GM21423 (cell line): ENCODE measurements around the gene C6orf132.
"Not testable (repeated sequence)": the region's sequence is repeated elsewhere in the genome, so short reads cannot be mapped to it uniquely, and the experiment has no call there.

ENCODE experiments used
- ATAC-seq: cut with Tn5 transposase; IDR thresholded peaks from one replicate; pipeline ENCODE4 v1.9.1; 2021; ENCODE audit warnings: mild to moderate bottlenecking, moderate library complexity; ENCODE audit not compliant: unreplicated experiment

Gene C6orf132

DNA sequence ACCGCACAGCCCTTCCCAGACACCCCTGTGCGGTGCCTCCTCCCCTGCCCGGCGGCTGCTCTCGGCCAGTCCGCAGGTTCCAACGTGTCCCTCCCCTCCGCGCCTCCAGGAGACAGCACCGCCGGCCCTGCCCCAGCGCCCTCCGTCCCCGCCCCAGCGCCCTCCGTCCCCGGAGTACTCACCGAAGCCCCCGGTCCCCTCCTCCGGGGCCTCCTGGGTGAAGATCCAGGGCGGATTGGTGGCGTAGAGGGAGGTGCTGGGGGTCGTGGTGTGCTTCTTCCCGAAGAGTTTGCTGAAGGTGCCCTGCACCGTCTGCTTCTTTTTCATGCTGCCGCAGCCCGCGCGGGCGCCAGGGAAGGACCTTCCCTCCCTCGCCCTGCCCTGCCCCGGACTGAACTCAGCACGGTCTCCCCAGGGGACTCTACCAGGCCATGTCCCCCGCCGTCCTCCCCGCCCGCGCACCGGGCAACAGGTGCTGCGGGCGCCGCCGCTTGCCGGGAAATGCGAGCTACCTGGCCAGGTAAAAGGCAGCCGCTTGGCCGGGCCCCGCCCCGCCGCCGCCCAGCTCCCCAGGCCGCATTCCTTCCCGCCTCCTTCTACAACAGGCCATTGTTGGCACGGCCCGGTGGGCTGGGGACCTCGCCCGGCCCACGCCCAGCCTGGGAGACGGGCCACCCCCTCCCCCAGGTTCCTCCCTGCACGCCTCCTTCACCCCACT lies at the start of gene C6orf132:
Gene C6orf132, minus strand, starts transcription at position 503 of the 718 bp plus-strand sequence. Its CDS starts 176 bp downstream, at position 327.
- no peak for ATAC-seq

DNA sequence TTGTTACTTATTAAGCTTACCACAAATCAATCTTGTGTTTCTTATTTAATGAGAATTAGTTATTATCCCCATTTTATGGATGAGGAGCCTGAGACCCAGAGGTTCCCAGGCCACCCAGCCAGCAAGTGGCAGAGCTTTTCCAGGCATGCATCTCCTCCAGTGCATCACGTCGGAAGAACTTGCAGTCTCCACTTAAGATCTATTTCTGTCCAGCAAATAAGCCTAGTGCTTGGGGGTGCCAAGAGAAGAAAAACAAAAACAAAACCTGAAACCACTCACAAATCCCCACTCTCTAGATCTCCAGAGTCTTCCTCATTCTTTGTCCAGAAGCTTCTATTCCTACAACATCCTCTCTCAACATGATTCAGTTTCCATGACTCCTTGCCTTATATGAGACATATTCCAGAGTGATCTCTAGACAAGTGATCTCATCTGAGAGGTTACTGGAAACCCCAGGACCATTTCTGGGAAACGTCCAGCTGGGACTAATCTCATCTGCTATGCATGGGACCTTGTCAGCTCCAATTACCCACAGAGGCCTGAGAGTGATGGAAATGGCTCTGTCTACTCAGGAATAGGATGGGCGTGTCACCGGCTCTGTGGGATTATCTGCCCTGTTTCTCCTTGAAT lies 48.2 kb upstream of the C6orf132 start:
- no peak for ATAC-seq

DNA sequence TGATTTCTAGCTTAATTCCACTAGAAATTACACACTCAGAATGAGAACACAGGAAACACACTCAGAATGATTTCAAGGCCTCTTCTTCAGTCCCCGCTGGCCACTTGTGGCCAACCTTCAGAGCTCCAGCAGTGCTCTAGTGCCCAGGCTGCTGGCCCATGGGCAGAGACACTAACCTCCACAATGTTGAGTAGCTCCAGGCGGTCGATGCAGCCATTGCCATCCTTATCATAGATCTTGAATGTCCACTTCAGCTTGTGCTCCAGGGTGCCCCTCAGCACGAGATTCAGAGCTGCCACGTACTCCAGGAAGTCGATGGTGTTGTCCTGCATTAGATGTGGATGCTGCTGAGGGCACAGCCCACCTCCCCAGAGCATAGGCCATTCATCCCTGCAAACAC lies 46.0 kb upstream of the C6orf132 start:
- no peak for ATAC-seq

DNA sequence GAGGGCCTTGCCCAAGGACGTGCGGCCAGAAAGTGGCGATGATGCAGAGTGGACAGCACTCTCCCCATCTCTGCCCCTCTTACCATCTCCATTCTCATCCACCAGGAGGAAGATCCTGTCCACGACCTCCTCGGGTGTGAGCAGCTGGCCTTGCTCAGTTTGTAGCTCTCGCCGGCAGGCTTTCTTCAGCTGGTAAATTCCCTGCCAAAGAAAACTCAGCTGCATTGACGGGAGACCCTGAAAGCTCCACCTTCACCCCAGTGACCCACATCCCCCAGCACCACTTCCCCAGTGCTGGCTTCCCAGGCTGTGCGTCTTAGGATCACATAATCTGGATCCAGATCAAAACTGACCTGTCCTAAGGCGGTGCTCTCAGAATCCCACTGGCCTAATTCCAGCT lies 43.2 kb upstream of the C6orf132 start:
- no peak for ATAC-seq

GRCh38 chr6:42184475-42184874 lies 42.1 kb upstream of the C6orf132 start:
- no peak for ATAC-seq

- ATAC-seq, result no peak
Observed at GRCh38 chr6:42182101-42182500, 39.7 kb upstream of the C6orf132 start.

GRCh38 chr6:42179945-42180313 lies 37.5 kb upstream of the C6orf132 start:
- ATAC-seq, result no peak

GRCh38 chr6:42179261-42179944 lies 37.0 kb upstream of the C6orf132 start:
- no peak for ATAC-seq

GRCh38 chr6:42177514-42178364 lies 35.3 kb upstream of the C6orf132 start:
- ATAC-seq, result no peak

GRCh38 chr6:42176981-42177380 lies 34.6 kb upstream of the C6orf132 start:
- ATAC-seq, result no peak

DNA sequence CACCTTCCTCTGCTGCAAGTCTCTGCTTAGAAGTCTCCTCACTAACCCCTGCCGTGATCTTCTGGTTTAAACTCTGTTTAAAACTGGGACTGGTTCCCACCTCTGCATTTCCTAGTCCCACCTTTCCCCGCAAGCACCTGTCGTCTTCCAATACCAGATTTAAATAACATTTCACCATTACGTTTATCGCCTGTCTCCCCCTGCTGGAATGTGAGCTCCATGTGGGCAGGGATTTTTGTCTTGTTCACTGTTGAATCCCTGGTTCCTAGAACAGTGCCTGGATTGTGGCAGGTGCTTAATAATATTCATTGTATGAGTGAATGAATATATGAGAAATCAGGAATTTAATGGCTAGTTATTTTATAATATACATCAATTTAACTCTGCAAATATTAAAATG lies 33.4 kb upstream of the C6orf132 start:
- ATAC-seq, result no peak

- no peak for ATAC-seq
Observed at GRCh38 chr6:42173101-42173500, 30.7 kb upstream of the C6orf132 start, which contains the start of gene GUCA1A. Gene GUCA1A, plus strand, starts transcription at chr6:42173364. Its CDS starts 250 bp downstream, at chr6:42173614.

DNA sequence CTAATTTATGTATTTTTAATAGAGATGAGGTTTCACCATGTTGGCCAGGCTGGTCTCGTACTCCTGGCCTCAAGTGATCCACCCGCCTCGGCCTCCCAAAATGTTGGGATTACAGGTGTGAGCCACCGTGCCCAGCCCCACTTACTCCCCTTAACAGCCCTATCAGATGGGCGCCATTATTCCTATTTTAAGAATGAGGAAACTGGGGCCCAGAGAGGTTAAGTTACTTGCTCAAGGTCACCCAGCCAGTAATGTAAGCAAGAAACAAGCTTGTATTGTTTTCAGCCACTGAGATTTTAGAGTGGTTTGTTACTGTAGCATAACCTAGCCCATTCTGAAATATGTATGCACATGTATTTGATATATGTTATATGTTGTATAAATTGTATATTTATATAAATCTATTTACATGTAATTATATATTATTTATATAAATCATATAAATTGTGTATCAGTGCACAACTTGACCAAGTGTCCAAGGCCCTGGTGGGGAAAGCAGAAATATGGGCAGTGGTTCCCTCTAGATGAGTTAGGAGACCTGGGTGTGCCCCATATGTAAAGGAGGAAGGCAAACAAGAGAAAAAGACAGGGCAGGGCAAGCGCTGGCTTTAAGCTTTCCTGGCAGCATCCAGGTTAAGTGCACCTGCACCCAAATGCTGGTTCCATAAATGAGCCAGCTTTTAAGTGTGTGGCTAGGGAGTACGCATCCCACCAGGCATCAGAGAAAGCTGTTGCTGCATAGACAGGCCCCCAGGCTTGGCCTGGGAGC lies 29.6 kb upstream of the C6orf132 start:
- no peak for ATAC-seq

- not testable (repeated sequence) for ATAC-seq
Observed at GRCh38 chr6:42169780-42170179, 27.4 kb upstream of the C6orf132 start.

DNA sequence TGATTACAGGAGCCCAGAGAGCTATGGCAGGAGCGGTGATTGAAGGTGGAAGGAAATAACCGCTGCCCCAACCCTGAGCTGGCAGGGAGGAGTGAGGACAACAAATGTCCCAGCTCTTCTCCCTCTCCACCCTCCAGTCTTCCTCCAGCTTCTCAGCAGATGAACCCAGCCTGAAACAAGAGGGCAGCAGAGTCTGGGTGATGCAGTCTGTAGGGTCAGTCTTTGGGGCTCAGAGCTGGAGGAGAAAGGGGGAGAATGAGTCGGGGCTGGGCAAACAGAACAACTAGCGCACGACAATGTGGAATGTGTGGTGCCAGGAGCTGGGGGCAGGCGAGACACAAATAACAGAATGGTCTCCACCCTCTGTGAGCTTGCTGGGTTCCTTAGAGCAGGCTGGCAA lies 26.2 kb upstream of the C6orf132 start:
- no peak for ATAC-seq

DNA sequence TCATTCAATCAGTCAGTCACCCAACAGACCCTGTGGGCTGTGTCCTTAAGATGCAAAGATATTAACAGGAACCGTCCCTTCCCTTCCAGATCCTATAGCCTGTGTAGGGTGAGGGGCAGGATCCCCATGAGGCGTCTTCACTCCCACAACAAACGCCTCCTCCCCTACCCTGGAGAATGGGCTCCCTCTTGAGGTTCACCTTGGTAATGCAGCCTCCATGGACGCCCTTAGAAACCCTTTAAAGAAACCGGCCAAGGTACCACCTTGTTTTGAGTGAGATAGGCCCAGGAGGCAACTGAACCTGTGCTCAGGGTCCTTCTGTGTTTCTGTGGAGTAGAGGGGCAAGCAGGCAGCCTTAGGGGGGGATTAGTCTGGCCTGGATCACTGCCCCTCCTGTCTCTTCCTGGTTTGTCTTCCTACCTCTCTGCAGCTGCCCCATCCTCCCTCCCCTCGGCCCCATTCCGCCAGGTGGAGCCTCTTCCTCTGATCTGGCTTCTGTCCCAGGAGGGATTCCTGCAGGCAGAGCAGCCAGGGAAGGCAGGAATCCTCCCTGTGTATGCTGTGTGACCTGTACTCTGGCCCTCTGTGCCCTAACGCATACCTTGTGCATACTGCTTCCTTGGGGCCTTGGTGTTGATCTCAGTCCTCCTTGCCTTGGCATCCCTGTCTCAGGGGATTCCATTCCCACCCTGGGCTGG lies 24.2 kb upstream of the C6orf132 start:
- no peak for ATAC-seq

- ATAC-seq, result no peak
Observed at GRCh38 chr6:42165016-42165415, 22.6 kb upstream of the C6orf132 start.

- no peak for ATAC-seq
Observed at GRCh38 chr6:42163981-42164380, 21.6 kb upstream of the C6orf132 start.

DNA sequence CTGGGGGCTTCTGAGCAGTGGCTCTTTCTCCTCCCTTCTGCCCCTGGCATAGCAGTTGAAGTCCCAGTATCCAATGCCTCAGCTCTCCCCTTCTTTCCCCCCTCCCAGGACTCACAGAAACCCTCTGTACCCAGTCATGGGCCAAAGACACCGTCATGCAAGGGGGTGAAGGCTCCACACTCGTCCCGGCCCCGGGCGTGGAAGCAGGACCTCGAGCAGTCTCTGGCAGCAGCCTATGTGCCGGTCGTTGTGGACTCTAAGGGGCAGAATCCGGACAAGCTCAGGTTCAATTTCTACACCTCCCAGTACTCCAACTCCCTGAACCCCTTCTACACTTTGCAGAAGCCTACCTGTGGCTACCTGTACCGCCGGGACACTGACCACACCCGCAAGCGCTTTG lies 20.4 kb upstream of the C6orf132 start:
- no peak for ATAC-seq

DNA sequence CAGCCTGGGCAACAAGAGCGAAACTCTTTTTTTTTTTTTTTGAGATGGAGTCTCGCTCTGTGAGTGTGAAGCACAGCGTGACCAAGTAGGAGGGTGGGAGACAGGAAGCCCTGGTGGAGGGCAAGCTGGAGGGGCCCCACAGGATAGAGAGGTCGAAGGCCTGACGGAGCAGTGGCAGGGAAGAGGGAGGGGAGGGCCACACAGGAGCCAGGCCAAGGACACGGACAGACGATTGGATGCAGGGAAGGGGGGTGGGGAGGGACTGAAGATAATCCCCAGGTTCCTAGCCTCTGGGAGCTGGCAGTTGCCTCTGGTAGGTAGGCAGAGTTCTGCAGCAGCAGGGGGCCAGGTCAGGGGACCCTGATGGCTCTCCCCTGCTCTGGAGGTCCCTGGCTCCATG lies 20.0 kb upstream of the C6orf132 start:
- no peak for ATAC-seq
